Vagina (tissue), 2 donors: Measurements from ENCODE around the gene KNDC1.

Experiments
- CTCF ChIP-seq, 3 experiments: fragments of 450-650 bp in 2 of 3; fragments of 200-600 bp in 1 of 3; sonication (generic) in 1 of 3; IDR thresholded peaks; one replicate each; pipeline ENCODE4 v1.5.1; 2017 to 2019; ENCODE audit warnings: antibody characterized with exemption in 3 of 3, mild to moderate bottlenecking in 2 of 3, moderate library complexity in 2 of 3
- POLR2A ChIP-seq, 2 donors: fragments of 450-650 bp; IDR thresholded peaks; one replicate each; pipeline ENCODE4 v1.6.1; 2017; ENCODE audit warnings: antibody characterized with exemption in 2 of 2, mild to moderate bottlenecking in 2 of 2, moderate library complexity in 2 of 2
- POLR2AphosphoS5 ChIP-seq, 2 donors: sonication (generic); formaldehyde crosslinking; IDR thresholded peaks; one replicate each; pipeline ENCODE4 v1.9.0; 2017; ENCODE audit warnings: antibody characterized with exemption in 2 of 2, mild to moderate bottlenecking in 2 of 2, low read depth in 1 of 2; ENCODE audit not compliant: insufficient read depth in 1 of 2

GRCh38 chr10:133123746-133124356 is 36.2 kb upstream of the KNDC1 start:
- no peak for TF ChIP-seq POLR2A (IDR thresholded peaks at IDR 0.05)
- TF ChIP-seq POLR2AphosphoS5 (IDR thresholded peaks at IDR 0.05; ENCODE audit: insufficient read depth in 1 of 2, low read depth in 1 of 2): no peak
- TF ChIP-seq CTCF (IDR thresholded peaks at IDR 0.05): no peak
